GM19395 (cell line): Measurements from ENCODE around the gene KCNQ2.

Source experiments
- ATAC-seq: cut with Tn5 transposase; IDR thresholded peaks from one replicate; pipeline ENCODE4 v1.9.1; 2021; ENCODE audit warnings: mild to moderate bottlenecking, moderate library complexity; ENCODE audit not compliant: unreplicated experiment

The KCNQ2 gene

DNA sequence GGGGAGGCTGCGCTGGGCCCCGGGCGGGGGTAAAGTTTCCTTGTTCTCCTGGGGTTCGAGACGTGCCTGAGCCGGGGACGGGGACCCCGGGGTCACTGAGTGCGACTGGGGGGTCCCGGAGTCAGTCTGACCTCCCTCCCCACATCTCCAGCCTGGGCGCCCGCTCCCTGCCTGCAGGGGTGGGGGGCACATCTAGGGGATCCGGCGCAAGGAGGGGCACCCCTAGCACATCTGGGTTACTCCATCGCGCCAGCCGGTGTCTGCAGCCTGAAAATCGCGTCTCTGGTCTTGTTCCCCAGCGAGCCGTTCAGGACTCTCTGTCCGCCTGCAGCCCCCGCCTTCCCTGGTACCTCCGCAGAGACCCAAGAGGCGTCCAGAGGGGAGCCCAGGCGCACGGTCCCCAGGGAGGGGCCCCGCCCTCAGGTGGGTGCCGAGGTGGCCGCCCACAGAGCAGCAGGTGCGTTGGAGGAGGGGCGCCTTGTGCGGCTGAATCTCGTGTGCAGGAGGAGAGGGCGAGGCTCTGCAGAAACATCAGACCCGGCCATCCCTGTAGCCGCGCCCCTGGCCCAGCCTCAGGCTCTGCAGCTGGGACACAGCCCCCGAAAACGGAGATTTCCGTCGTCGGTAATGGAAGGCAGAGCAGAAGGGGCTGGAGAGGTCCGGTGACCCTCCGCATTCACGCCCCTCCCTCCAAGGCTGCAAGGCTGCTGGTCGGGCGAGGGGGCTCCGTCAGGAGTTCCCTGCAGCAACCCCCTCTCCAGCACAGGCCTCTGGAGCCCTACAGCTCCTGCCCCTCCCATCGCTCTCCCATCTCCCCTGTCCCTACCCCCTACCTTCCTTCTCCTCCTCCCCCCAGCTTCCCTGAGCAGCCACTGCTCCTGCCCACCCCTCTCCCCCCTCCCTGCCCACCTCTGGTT, 110.7 kb downstream of the KCNQ2 start:
- no peak for ATAC-seq

GRCh38 chr20:63360850-63361518, 111.5 kb downstream of the KCNQ2 start, which contains the start of gene CHRNA4:
Gene CHRNA4, minus strand, starts transcription at chr20:63361349. Its CDS starts 184 bp downstream, at chr20:63361165.
- ATAC-seq, result no peak

- ATAC-seq, result no peak
Observed at GRCh38 chr20:63359937-63360849, 112.3 kb downstream of the KCNQ2 start.

DNA sequence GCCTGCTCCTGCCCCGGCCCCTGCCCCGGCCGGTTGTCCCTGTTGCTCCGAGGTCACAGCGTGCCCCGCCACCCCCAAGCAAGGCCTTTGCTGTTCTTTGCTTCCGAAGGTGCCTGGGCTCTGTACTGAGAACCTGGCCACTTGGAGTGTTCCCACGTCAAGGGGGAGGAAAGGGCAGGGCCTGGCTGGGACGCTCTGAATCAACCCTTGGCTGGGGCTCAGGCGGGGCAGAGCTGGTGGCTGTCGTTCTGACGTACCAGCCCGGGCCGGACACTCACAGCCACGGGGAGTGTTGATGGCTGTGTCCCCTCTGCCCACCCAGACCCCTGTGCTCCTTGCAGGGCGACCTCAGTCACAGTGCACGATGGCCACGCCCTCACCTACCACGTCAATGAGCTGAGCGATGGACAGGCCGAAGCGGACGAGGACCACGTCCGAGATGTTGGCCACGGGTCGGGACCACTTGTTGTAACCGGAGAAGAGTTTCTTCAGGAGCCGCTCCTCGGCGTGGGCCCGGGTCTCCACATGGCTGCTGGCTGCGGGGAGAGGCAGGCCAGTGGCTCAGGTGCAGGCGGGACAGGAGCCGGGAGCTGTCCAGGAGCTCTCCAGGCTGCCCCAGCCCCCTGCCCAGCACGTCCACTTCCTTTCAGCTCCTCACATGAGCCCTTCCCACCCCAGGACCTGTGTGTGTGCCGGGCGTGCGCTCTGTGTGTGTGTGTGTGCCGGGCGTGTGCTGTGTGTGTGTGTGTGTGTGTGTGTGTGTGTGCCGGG, 113.1 kb downstream of the KCNQ2 start:
- no peak for ATAC-seq

DNA sequence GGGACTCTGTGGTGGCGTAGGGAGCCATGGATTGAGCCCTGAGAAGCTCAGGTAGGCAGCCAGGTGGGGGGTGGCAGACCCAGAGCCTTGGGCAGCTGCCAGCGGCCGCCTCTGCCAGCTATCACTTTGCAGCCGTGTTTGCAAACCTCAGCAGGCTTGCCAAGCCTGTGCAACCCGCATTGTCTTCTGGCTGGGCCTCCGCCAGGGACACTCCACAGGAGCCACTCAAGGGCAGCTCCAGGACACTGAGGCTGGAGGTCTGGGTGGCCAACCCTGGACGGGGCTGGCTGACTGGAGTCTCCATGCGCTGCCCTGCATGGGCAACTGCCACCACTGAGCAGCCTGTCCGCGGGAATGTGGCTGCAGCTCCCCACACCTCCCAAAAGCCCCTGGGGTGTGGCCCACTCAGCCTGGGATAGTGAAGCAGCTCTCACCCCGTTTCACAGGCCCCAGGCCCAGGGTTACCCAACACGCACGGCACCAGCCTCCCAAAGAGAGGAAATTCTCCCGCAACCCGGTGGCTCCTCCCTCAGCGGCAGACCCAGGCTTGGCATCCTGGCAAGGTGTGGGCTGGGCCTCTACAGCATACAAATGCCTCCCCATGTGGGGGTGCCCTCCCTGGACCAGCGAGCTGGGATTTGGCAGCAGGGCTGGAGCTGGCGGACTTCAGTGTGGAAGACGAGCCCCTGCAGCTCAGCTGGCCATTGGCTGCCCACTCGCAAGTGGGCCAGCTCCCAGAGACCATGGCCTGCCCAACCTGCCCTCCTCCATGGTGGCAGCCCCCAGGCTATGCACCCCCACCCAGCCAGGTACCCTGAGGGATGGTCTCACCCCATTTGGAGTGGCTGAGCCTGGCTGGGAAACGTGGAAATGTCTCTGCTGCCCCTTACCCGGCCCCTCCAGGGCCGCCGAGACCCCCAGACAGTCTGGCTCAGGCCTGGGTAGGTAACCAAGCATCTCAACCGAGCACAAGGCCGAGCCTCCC, 114.2 kb downstream of the KCNQ2 start:
- ATAC-seq, result no peak

- no peak for ATAC-seq
Observed at GRCh38 chr20:63356931-63357879, 115.2 kb downstream of the KCNQ2 start.

GRCh38 chr20:63356511-63356910, 115.9 kb downstream of the KCNQ2 start:
- ATAC-seq, result no peak

GRCh38 chr20:63355781-63356295, 116.6 kb downstream of the KCNQ2 start:
- ATAC-seq, result no peak

- ATAC-seq, result no peak
Observed at GRCh38 chr20:63354636-63355350, 117.7 kb downstream of the KCNQ2 start.

DNA sequence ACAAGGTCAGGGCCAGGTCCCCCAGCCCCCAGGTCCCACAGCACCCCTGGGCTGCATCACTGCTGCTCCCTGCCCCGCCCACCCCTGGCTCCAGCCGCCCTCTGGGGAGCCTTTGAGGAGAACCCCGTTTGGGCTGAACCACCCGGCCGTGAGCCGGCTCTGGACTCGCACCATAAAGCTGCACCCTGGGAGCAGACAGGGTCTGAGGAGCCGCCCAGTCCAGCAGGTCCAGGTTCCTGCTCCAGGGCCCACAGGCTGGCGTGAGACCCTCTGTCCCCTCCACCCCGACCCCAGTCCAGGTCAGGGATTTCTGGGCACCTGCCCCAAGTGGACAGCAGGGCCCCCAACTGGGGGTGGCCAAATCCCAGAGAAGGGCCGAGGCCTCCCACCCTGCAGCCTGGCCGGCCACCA, 119.6 kb downstream of the KCNQ2 start:
- ATAC-seq, result no peak

- ATAC-seq, result no peak
Observed at GRCh38 chr20:63351811-63352591, 120.5 kb downstream of the KCNQ2 start.

- no peak for ATAC-seq
Observed at GRCh38 chr20:63351326-63351700, 121.1 kb downstream of the KCNQ2 start.

DNA sequence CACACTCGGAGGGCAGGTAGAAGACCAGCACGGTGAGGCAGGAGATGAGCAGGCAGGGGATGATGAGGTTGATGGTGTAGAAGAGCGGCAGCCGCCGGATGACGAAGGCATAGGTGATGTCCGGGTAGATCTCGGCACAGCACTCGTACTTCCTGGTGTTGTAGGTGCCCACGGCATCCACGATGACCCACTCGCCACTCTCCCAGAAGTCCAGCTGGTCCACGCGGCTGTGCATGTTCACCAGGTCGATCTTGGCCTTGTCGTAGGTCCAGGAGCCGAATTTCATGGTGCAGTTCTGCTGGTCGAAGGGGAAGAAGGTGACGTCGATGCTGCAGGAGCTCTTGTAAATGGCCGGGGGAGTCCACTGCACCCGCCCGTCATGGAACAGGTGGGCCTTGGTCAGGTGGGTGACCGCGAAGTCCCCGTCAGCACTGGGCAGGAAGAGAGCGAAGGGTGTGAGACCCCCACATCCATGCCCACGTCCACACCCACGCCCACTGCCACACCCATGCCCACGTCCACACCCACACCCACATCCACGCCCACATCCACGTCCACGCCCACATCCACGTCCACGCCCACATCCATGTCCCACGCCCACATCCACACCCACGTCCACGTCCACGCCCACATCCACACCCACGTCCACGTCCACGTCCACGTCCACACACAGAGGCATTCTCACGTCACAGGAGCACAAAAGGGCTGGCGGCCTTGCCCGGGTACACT, 121.7 kb downstream of the KCNQ2 start:
- no peak for ATAC-seq
